Stimulated activated CD4-positive, alpha-beta T cell treated with anti-CD3 and anti-CD28 coated beads, Interleukin-15, amount 100 ng/mL, for 48 hours (primary cell): ENCODE results near the gene PIP5K1B.
"Not testable (repeated sequence)": the region's sequence is repeated elsewhere in the genome, so short reads cannot be mapped to it uniquely, and the experiment has no call there.

Source experiments
- DNase-seq, 2 donors: peaks; one replicate each; pipeline ENCODE4 v3.0.0-alpha.2; 2020; ENCODE audit warnings: low read depth in 2 of 2

PIP5K1B gene

DNA sequence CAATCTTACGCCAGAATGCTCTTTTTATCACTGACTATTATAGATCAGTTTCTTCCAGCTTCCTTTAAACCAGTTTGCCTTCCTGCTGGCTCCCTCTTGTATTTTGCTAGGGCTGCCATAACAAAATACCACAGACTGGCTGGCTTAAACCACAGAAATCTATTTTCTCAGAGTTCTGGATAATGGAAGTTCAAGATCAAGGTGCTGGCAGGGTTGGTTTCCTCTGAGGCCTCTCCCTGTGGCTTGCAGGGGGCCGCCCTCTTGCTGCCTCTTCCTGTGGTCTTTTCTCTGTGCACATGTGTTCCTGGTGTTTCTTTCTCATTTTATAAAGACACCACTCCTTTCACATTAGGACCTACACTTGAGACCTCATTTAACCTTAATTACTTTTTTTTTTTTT, 323.7 kb downstream of the PIP5K1B start:
- DNase-seq: no peak

- no peak for DNase-seq
Observed at GRCh38 chr9:69029535-69029934, 324.5 kb downstream of the PIP5K1B start.

DNA sequence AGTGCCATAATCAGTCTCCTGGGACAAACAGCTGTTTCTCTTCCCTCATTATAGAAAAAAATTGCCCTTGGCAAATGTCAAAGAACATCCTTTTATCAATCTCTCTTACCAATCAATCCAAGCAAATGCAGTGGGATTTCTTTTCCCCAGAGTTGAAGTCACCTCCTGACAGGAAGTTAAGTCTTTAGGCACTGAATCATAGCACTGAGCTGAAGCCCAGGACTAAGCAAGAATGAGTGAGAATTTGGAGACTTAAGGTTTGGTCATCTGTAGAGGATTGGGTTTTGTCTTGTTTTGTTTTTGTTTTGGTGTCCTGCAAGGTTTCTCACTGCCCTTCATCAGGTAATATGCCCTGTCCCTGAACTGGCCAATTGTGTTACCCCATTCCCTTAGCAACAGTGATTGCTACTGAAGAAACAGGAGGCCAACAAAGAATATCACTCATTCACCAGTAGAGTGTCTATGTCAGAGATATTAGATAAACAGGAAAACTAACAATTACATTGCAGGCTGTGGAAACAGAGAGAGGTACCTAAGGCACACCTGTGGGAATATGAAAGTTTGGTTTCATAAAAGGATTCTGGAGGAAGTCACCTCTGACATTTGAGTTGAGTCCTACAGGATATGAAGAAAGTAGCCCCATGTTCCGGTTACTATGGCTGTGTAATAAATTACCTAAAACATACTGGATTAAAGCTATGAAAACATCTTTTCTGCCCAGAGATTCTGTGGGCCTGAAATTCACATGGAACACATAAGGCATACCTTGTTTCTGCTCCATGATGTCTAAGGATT, 326.0 kb downstream of the PIP5K1B start:
- no peak for DNase-seq

GRCh38 chr9:69034071-69034470, 329.0 kb downstream of the PIP5K1B start:
- DNase-seq: no peak

DNA sequence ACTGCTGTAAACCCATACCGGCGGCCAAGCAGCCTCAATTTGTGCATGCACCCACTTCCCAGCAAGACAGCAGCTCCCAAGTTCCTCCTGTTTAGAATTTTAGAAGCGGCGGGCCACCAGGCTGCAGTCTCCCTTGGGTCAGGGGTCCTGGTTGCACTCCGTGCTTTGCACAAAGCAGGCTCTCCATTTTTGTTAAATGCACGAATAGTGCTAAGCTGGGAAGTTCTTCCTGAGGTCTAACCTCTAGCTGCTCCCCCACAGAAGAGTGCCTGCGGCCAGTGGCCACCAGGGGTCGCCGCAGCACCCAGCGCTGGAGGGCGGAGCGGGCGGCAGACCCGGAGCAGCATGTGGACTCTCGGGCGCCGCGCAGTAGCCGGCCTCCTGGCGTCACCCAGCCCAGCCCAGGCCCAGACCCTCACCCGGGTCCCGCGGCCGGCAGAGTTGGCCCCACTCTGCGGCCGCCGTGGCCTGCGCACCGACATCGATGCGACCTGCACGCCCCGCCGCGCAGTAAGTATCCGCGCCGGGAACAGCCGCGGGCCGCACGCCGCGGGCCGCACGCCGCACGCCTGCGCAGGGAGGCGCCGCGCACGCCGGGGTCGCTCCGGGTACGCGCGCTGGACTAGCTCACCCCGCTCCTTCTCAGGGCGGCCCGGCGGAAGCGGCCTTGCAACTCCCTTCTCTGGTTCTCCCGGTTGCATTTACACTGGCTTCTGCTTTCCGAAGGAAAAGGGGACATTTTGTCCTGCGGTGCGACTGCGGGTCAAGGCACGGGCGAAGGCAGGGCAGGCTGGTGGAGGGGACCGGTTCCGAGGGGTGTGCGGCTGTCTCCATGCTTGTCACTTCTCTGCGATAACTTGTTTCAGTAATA, 330.6 kb downstream of the PIP5K1B start, which contains the start of gene FXN:
Gene FXN (plus strand): TSS at position 315 of the 871 bp plus-strand sequence. CDS start 31 bp downstream, at position 346.
- DNase-seq: peak; percentile 58 to 81

DNA sequence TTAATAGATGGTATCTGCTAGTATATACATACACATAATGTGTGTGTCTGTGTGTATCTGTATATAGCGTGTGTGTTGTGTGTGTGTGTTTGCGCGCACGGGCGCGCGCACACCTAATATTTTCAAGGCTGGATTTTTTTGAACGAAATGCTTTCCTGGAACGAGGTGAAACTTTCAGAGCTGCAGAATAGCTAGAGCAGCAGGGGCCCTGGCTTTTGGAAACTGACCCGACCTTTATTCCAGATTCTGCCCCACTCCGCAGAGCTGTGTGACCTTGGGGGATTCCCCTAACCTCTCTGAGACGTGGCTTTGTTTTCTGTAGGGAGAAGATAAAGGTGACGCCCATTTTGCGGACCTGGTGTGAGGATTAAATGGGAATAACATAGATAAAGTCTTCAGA, 331.3 kb downstream of the PIP5K1B start:
- DNase-seq: no peak

DNA sequence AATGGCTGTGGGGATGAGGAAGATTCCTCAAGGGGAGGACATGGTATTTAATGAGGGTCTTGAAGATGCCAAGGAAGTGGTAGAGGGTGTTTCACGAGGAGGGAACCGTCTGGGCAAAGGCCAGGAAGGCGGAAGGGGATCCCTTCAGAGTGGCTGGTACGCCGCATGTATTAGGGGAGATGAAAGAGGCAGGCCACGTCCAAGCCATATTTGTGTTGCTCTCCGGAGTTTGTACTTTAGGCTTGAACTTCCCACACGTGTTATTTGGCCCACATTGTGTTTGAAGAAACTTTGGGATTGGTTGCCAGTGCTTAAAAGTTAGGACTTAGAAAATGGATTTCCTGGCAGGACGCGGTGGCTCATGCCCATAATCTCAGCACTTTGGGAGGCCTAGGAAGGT, 331.8 kb downstream of the PIP5K1B start:
- DNase-seq: no peak

- DNase-seq: no peak
Observed at GRCh38 chr9:69040646-69041045, 335.6 kb downstream of the PIP5K1B start.

- no peak for DNase-seq
Observed at GRCh38 chr9:69044240-69045219, 339.5 kb downstream of the PIP5K1B start.

DNA sequence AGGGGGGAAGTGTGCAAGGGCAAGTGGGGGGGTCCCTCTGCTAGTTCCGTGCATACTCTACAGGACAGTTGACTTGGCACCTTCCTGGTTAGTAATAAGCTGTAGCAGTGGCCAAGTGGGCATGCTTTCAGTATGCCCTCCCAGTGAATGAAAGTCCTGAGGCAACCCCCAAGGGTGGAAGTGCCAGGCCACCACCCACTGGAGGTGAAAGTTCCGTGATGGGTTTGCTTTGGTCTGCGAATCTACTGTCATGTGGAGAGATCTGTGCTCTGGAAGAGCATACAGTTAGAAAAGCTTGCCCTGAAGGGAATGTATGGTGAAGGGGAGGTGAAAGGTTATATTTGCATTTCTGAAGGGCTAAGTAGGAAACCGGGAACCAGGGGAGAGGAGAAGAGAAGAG, 340.8 kb downstream of the PIP5K1B start:
- no peak for DNase-seq

DNA sequence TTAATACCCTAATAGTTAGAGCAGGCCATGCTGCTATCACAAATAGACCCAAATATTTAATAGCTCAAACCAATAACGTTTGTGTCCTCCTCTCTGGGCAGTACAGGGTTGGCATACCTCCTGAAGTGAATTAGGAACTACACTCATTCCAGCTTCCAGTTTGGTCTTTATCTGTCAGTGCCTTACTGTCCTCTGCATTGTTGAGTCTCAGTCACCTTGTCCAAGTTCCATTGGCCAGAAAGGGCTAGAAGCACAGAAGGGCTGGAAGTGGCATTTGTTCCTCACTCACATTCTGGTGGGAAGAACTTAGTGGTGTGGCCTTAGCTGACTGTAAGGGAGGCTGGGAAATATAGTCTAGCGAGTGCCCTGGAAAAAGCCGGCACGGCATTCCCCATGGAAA, 341.7 kb downstream of the PIP5K1B start:
- DNase-seq: no peak

DNA sequence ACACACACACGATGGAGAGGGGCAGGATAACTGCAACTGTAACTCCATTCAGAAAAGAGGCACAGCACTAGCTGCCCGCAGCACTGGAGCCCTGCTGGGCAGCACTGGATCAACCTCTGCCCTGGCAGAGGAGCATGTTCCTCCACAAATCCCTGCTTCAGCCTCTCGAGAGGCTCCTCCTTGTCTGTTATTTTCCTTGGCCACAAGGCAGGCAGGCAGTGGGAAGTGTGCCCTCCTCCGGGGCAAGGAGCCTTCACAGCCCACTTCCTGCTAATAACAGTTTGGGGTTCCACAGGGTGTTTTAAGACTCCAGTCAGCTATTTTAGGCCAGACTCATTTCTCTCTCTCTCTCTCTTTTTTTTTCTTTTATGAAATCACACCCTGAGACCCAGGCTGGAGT, 342.3 kb downstream of the PIP5K1B start:
- DNase-seq: no peak

DNA sequence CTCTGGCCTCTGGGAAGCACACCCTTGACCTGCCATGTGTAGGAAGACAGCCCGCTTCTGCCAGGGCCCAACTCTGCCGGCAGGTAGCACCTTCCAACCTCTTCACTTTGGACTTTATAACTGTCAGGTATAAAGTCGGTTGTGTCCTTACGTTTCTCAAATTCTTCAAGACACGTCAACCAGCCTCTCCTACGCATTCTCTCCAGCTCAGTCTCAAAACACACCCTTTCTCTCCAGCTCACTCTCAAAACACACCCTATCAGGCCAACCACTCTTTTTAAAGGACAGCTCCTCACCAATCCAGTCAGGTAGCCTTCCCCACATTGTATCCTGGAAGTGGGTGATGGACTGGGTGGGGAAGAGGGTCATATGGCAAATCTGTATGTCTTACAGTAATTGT, 344.1 kb downstream of the PIP5K1B start:
- no peak for DNase-seq

GRCh38 chr9:69050936-69051335, 345.9 kb downstream of the PIP5K1B start:
- DNase-seq: not testable (repeated sequence)

DNA sequence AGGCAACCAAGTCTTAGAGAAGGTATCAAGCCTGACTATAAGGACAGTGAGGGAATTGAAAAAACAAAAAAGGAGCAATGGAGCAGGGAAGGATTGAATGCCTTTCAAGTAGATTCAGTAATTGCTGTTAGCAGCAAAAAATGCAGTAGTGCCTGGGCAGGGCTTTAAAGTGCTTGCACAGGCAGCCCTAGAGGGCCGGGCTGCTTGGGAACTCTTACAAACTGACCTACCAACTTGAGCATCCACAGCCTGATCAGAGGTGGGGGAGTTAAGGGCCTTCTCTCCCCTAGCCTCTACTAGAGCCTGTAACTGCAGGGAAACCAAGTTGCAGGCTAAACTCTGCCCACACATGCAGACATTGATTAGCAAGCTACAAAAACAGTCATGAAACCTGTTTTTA, 349.9 kb downstream of the PIP5K1B start:
- DNase-seq: no peak

DNA sequence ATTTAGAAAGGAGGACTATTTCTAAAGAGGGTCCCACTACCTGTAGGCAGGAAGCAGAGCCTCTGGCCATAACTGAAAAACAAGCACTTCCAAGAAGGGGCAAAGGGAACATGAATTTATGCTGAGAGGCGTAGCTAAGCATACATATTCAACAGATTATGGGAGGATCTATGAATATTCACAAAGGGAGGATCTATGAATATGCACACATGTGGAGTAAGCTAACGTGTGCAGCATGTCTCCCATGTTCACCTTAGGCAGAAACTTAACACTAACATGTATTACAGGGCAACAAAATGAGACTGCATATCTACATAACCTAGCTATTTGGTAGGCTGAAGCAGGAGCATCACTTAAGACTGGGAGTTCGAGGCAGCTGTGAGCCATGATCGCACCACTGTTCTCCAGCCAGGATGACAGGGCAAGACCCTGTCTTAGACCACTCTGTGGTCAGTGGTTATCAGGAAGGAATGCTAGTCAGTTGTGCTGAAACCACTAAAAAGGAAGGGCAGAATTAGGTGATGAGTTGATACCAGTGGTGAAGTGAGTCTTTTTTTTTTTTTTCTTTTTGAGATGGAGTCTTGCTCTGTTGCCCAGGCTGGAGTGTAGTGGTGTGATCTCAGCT, 351.3 kb downstream of the PIP5K1B start:
- no peak for DNase-seq

- no peak for DNase-seq
Observed at GRCh38 chr9:69058101-69058500, 353.1 kb downstream of the PIP5K1B start.
